Activated naive CD8-positive, alpha-beta T cell treated with anti-CD3 and anti-CD28 coated beads for 36 hours (primary cell): ENCODE data around the gene HTT. TPM values are rescaled to one million over a fixed set of nuclear protein-coding genes. Genes with fewer than 3 reads are reported as not detected.

Source experiments
- DNase-seq: peaks from one replicate; pipeline ENCODE4 v3.0.0; 2021
- H3K27ac Mint-ChIP-seq: one replicate; pipeline ENCODE4 v1.8.0; 2022; ENCODE audit warnings: mild to moderate bottlenecking, moderate library complexity, mixed read lengths
- H3K27me3 Mint-ChIP-seq: one replicate; pipeline ENCODE4 v1.8.0; 2022; ENCODE audit warnings: mild to moderate bottlenecking, mixed read lengths
- H3K36me3 Mint-ChIP-seq: one replicate; pipeline ENCODE4 v1.8.0; 2021; ENCODE audit warnings: mild to moderate bottlenecking, mixed read lengths
- H3K4me1 Mint-ChIP-seq: one replicate; pipeline ENCODE4 v1.8.0; 2021; ENCODE audit warnings: mixed read lengths
- H3K4me3 Mint-ChIP-seq: one replicate; pipeline ENCODE4 v1.8.0; 2022; ENCODE audit warnings: mild to moderate bottlenecking, moderate library complexity, mixed read lengths
- H3K9me3 Mint-ChIP-seq: one replicate; pipeline ENCODE4 v1.8.0; 2022; ENCODE audit warnings: mixed read lengths
- total RNA-seq, 2 experiments: library from RNA; stranded (reverse); gene quantifications; one replicate each; pipeline ENCODE4 v1.2.3, GENCODE V29; 2021

HTT gene
- total RNA-seq, 2 experiments from 2014 or later = 42.9 to 49.4 TPM

DNA sequence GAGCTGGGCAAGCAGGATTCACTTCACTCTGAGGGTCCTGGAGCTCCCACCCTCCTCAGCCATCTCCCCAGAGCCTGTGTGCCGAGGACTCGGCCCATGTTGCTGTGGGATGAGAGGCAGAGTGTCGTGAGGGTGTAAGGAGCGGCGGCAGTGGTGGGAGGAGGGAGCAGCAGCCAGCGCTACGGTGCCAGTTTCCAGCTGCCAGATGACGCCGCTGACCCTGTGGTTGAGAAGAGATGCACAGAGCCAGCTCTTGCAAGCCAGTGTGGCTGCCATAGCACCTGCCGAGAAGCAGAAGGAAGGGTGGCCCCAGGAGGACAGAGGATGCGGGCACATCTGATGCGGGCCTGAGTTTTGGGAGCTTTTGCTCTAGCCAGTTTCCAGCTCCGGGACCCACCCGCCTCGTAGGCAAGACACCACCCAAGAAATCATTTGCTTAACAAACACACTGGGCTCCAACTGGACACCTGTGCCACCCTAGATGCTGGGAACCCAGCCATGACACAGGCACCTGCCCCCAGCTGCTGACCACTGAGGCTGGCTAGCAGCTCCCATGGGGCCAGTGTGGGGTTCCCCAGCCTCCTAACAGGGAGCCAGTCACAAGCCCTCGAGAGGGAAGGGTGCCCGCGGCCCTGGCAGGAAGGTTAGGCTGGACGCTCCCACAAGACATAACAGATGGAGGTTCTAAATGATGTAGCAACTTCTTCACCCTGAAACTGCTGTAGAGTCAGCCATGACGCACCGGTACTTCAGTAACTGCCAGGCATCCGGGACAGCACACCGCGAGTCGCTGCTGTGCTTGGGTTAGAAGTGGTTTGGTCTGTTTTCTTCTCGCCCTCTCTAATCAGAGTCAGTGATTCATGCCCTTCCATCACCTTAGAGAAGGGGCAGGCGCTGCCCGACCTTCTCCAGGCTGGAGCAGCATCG, 183.3 kb downstream of the HTT start:
- no peak for DNase-seq
- H3K27me3 Mint-ChIP-seq = no peaks in the 10 kb centered on the region
- no peak overlapping the region for H3K27ac Mint-ChIP-seq
- H3K4me1 Mint-ChIP-seq = no peaks in the 10 kb centered on the region
- no peaks in the 10 kb centered on the region for H3K36me3 Mint-ChIP-seq
- no peaks in the 10 kb centered on the region for H3K9me3 Mint-ChIP-seq
- no peak overlapping the region for H3K4me3 Mint-ChIP-seq

- Mint-ChIP-seq H3K27ac (no peak overlapping the region), H3K9me3 (no peaks in the 10 kb centered on the region), H3K27me3 (no peaks in the 10 kb centered on the region), H3K4me3 (no peak overlapping the region), H3K4me1 (no peaks in the 10 kb centered on the region), H3K36me3 (no peaks in the 10 kb centered on the region)
- no peak for DNase-seq
These were observed 187.1 kb downstream of the HTT start for GRCh38 chr4:3261411-3262207.

DNA sequence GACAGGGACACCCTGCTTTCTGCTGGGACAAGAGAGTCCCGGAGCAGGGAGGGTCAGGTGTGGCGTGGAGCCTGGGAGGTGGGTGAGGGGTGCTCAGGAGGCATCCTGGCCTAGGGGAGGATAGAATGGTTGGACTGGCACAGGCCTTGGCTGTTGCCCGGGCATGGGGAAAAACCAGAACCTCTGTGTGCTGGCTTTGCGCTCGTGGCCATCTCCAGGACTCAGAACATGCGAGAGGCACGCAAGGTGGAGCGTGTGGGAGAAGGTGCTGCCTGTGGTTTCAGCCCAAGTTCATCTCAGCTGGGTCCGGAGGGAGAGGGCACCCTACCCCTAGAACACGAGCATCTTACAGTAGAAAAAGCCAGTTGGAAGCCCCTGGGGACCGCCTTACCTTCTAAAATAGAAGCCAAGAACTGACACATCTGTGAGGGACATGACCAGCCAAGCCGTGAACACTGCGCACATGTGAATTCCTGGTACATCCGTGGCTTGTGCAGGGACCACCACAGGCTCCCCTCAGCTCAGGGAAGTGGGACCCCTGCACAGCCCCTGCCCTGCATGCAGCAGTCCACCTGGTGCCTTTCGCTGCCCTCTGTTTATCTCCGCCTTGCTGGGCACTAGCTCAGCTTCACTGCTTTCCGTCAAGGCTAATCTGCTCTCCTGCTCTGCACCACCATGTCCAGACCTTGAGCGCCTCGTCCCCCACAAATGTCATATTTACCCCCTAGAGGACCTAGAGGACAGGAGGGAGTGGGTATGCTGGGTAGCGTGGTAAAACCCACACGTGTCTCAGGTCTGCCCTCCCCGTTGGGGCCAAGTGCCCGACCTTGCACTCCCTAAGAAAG, 187.9 kb downstream of the HTT start:
- no peak for DNase-seq
- Mint-ChIP-seq H3K4me3 (no peak overlapping the region), H3K4me1 (no peaks in the 10 kb centered on the region), H3K36me3 (no peaks in the 10 kb centered on the region), H3K27me3 (no peaks in the 10 kb centered on the region), H3K9me3 (no peaks in the 10 kb centered on the region), H3K27ac (no peak overlapping the region)

GRCh38 chr4:3263053-3263875, 188.8 kb downstream of the HTT start:
- Mint-ChIP-seq H3K9me3 (no peaks in the 10 kb centered on the region), H3K36me3 (no peaks in the 10 kb centered on the region), H3K27me3 (no peaks in the 10 kb centered on the region), H3K4me3 (no peak overlapping the region), H3K27ac (no peak overlapping the region), H3K4me1 (no peaks in the 10 kb centered on the region)
- DNase-seq = no peak

DNA sequence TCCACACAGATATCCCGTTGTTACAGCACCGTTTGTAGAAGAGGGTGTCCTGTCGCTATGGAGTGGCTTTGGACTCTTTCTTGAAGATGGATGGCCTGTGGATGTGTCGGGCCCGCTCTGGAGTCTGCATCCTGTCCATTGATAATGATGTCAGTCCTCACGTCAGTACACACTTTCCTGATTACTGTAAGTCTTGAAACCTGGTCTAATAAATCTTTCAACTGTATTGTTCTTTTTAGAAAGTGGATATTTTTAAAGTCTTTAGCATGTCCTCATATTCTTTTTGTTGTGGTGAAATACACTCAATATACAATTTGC, 189.4 kb downstream of the HTT start:
- H3K4me1 Mint-ChIP-seq = no peaks in the 10 kb centered on the region
- no peak for DNase-seq
- no peak overlapping the region for H3K27ac Mint-ChIP-seq
- H3K36me3 Mint-ChIP-seq = no peaks in the 10 kb centered on the region
- H3K4me3 Mint-ChIP-seq = no peak overlapping the region
- no peaks in the 10 kb centered on the region for H3K27me3 Mint-ChIP-seq
- no peaks in the 10 kb centered on the region for H3K9me3 Mint-ChIP-seq

- Mint-ChIP-seq H3K36me3 (no peaks in the 10 kb centered on the region), H3K27ac (no peak overlapping the region), H3K4me1 (no peaks in the 10 kb centered on the region), H3K4me3 (no peak overlapping the region), H3K27me3 (no peaks in the 10 kb centered on the region), H3K9me3 (no peaks in the 10 kb centered on the region)
- no peak for DNase-seq
These were observed 191.6 kb downstream of the HTT start for GRCh38 chr4:3266076-3266475.

- no peak for DNase-seq
- Mint-ChIP-seq H3K4me1 (no peaks in the 10 kb centered on the region), H3K4me3 (no peak overlapping the region), H3K36me3 (no peaks in the 10 kb centered on the region), H3K27me3 (no peaks in the 10 kb centered on the region), H3K9me3 (no peaks in the 10 kb centered on the region), H3K27ac (no peak overlapping the region)
These were observed 193.3 kb downstream of the HTT start for GRCh38 chr4:3267576-3268394.

DNA sequence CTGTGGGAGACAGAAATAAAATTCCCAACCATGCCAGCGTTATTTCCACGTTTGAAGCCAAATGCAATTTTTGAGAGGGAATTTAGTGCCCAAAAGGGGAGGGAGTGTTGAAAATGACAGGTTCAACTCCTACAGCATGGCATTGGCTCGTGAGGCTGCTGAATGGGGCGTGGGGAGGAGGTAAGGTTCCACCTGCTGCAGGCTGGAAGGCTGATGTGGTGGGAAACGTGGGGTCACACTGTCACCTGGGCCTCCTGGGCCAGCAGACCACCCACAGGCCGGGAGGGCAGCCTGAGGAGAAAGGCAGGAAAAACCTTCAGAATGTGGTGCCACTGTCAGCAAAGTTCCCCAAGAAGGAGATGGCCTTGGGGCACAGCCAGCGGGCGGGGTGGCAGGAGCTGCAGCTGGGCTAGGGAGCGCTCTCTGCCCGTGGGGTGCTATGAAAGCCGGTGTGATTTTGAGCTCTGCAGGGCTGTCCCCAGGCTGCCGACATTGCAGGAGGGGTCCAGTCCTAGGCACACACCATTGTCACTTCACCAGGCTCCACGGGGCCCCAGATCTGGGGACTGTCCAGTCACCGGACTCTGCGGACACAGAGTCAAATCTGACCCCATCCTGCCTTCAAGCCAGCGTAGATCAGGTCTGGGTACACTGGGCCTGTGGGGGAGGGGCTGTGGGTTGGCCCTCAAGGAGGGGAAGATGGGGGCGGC, 194.1 kb downstream of the HTT start:
- no peaks in the 10 kb centered on the region for H3K36me3 Mint-ChIP-seq

DNA sequence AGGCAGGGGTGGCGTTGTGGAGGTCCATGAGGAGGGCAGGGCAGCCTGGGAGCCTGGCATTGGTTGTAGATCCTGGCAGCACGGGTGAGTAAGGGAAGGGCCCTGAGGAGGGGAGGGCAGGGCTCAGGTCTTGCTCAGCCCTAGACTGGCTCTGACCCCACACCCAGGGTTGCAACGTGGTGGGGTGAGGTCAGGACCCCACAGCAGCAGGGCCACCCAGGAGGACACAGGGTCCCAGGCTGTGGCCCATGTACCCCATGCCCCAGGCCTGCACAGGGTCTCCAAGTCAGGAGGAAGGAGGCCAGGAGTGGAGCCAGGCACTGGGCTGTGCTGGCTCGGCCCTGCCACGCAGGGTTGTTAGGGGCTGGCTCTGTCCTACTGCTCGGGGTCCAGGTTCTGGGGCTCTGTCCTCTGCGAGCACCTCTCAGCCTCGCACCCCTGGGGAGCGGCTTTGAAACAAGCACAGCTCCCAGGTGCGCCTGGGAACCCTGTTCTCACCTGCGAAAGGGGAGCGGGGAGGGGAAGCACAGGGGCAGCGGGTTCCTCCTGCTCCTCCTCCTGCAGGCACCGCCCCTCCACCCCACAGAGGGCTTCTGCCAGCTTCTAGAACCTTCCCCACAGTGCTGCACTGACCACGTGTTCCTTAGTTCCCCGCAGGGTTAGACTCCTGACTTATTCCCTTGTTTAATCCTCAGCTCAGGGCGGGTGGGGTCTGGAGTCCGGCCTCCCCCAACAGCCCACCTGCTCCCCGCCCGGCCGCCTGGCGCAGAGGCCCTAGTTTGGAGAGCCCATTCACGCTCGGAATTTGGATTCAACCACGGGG, 194.8 kb downstream of the HTT start:
- Mint-ChIP-seq H3K36me3 (no peaks in the 10 kb centered on the region), H3K4me3 (no peak overlapping the region), H3K27ac (no peak overlapping the region), H3K4me1 (no peaks in the 10 kb centered on the region), H3K27me3 (no peaks in the 10 kb centered on the region), H3K9me3 (peaks cover 1% of the 10 kb centered on the region)
- no peak for DNase-seq

More for the DNA sequence above, 194.1 kb downstream of the HTT start:
- no peaks in the 10 kb centered on the region for H3K27me3 Mint-ChIP-seq
- no peaks in the 10 kb centered on the region for H3K4me1 Mint-ChIP-seq
- no peak overlapping the region for H3K4me3 Mint-ChIP-seq
- DNase-seq = no peak
- H3K9me3 Mint-ChIP-seq = peaks cover 1% of the 10 kb centered on the region
- no peak overlapping the region for H3K27ac Mint-ChIP-seq

- H3K4me1 Mint-ChIP-seq = no peaks in the 10 kb centered on the region
- no peaks in the 10 kb centered on the region for H3K27me3 Mint-ChIP-seq
- H3K9me3 Mint-ChIP-seq = peaks cover 1% of the 10 kb centered on the region
- no peak for DNase-seq
- no peak overlapping the region for H3K4me3 Mint-ChIP-seq
- no peaks in the 10 kb centered on the region for H3K36me3 Mint-ChIP-seq
- H3K27ac Mint-ChIP-seq = no peak overlapping the region
These were observed 195.6 kb downstream of the HTT start for GRCh38 chr4:3269991-3270611.

DNA sequence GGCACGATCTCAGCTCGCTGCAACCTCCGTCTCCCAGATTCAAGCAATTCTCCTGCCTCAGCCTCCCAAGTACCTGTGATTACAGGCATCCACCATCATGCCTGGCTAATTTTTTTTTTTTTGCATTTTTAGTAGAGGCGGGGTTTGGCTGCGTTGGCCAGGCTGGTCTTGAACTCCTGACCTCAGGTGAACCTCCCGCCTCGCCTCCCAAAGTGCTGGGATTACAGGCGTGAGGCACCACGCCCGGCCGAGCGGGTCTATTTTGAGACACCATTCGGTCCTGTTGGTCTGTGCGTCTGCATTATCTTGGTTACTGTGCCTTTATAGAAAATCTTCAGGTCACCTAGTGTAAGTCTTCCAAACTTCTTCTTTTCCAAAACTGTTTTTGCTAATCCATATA, 196.7 kb downstream of the HTT start:
- Mint-ChIP-seq H3K27me3 (no peaks in the 10 kb centered on the region), H3K36me3 (no peaks in the 10 kb centered on the region), H3K4me1 (no peaks in the 10 kb centered on the region), H3K4me3 (no peak overlapping the region), H3K27ac (no peak overlapping the region), H3K9me3 (peaks cover 1% of the 10 kb centered on the region)
- no peak for DNase-seq

DNA sequence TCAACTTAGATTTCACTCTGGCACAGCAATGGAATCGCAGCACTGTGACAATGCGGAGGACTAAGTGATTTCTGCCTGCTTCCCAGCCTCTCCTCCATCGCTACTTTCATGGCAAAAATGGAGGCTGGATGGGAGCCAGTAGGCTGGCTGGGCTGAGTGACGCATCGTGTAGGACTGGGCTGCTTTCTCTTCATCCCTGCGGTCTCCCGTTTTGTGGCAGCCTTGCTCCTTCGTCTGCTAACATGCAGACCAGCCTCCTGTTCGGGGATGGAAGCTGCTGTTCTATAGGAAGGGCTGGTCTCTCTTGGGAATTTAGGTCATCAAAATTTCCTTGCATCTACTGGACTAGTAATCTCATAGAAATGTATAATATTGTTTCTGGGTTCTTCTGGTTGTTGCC, 202.5 kb downstream of the HTT start:
- Mint-ChIP-seq H3K27ac (no peak overlapping the region), H3K27me3 (no peaks in the 10 kb centered on the region), H3K9me3 (peaks cover 9% of the 10 kb centered on the region), H3K4me1 (no peaks in the 10 kb centered on the region), H3K4me3 (no peak overlapping the region), H3K36me3 (no peaks in the 10 kb centered on the region)
- DNase-seq = no peak
